ENCODE measurements around the gene ATP5F1E. TPM values are rescaled to one million over a fixed set of nuclear protein-coding genes. Genes with fewer than 3 reads are reported as not detected.

ATP5F1E gene
- polyA plus RNA-seq, 1 donor, result 115 TPM

DNA sequence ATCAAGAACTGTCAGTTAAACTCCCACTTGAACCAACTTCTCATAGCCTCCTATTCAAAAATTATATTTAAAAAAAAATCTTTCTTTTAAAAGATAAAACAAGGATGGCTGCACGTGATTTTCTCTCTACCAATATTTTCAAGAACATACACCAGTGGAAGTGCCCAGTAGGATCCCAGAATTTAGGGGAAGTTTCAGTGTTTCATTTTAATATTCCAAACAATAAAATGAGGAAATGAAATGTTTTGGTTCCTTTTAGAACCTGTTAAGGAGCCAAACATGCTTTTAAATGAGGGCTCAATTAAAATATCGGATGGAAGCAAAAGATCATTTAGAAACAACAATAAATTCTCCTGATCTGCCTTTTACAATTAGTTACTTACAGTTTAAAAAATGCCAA is 36.9 kb upstream of the ATP5F1E start:
- no peak overlapping the region for H3K4me3 ChIP-seq (ENCODE audit: low read length)
- peaks cover 8% of the 10 kb centered on the region for H3K27me3 ChIP-seq (ENCODE audit: control insufficient read depth, insufficient read depth, low read length)
- no peak for DNase-seq
- 44% methylated on average over 2 of the region's 2 CpGs for WGBS (ENCODE audit: insufficient coverage, low lambda C conversion rate)
- H3K36me3 ChIP-seq (ENCODE audit: control insufficient read depth, insufficient read depth, low read length), result no peaks in the 10 kb centered on the region
- no peaks in the 10 kb centered on the region for H3K9me3 ChIP-seq (ENCODE audit: control insufficient read depth, low read depth, low read length)
- no peaks in the 10 kb centered on the region for H3K4me1 ChIP-seq (ENCODE audit: control insufficient read depth, insufficient read depth, low read length)
- H3K27ac ChIP-seq (ENCODE audit: low read length), result no peak overlapping the region

DNA sequence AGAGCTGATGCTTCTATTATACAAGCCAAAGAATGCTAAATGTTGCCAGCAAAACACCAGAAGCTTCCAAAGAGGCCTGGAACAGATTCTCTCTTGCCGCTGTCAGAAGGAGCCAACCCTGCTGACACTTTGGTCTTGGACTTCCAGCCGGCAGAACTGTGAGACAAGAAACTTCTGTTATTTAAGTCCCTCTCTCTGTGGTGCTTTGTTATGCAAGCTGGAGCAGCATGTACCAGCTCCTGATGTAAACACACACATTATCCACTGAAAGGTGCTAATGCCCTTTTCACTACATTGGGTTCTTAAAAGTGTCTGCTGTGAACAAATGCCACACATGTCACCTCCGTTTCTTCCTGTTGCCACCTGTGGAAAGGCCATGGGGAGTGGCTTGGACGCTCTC is 36.4 kb upstream of the ATP5F1E start:
- H3K36me3 ChIP-seq (ENCODE audit: control insufficient read depth, insufficient read depth, low read length), result no peaks in the 10 kb centered on the region
- DNase-seq, result no peak
- H3K4me1 ChIP-seq (ENCODE audit: control insufficient read depth, insufficient read depth, low read length), result no peaks in the 10 kb centered on the region
- WGBS (ENCODE audit: insufficient coverage, low lambda C conversion rate), result no CpG with 5 or more reads among the region's 4 CpGs
- H3K27me3 ChIP-seq (ENCODE audit: control insufficient read depth, insufficient read depth, low read length), result peaks cover 10% of the 10 kb centered on the region
- no peak overlapping the region for H3K4me3 ChIP-seq (ENCODE audit: low read length)
- H3K27ac ChIP-seq (ENCODE audit: low read length), result no peak overlapping the region
- no peaks in the 10 kb centered on the region for H3K9me3 ChIP-seq (ENCODE audit: control insufficient read depth, low read depth, low read length)

DNA sequence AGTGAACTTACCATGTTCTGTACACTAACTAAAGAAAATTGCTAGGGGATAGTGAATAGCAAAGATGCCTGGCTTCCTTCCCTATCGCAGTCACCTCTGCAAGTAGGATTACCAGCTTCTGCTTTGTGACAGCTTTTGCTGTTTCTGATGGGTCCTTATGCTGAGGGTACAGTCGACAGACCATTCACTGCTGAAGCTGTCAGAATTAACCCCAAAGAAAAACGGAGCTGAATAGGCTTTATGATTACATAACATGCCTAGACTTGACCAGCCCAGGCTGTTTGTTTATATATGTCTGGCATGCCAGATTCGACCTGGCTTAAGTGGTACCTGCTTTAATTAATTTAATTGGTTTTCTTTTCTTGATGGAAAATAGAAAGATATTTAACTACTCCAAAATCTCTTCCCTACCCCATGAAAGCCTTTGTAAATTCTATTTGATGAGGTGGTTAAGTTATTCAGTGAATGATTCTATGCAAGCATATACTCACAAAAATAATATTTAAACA is 32.1 kb upstream of the ATP5F1E start:
- Histone ChIP-seq H3K27ac (ENCODE audit: low read length) (no peak overlapping the region), H3K4me1 (ENCODE audit: control insufficient read depth, insufficient read depth, low read length) (no peaks in the 10 kb centered on the region), H3K36me3 (ENCODE audit: control insufficient read depth, insufficient read depth, low read length) (no peaks in the 10 kb centered on the region), H3K4me3 (ENCODE audit: low read length) (no peak overlapping the region), H3K27me3 (ENCODE audit: control insufficient read depth, insufficient read depth, low read length) (peaks cover 4% of the 10 kb centered on the region), H3K9me3 (ENCODE audit: control insufficient read depth, low read depth, low read length) (no peaks in the 10 kb centered on the region)
- no peak for DNase-seq
- WGBS (ENCODE audit: insufficient coverage, low lambda C conversion rate), result no CpG with 5 or more reads among the region's 4 CpGs

DNA sequence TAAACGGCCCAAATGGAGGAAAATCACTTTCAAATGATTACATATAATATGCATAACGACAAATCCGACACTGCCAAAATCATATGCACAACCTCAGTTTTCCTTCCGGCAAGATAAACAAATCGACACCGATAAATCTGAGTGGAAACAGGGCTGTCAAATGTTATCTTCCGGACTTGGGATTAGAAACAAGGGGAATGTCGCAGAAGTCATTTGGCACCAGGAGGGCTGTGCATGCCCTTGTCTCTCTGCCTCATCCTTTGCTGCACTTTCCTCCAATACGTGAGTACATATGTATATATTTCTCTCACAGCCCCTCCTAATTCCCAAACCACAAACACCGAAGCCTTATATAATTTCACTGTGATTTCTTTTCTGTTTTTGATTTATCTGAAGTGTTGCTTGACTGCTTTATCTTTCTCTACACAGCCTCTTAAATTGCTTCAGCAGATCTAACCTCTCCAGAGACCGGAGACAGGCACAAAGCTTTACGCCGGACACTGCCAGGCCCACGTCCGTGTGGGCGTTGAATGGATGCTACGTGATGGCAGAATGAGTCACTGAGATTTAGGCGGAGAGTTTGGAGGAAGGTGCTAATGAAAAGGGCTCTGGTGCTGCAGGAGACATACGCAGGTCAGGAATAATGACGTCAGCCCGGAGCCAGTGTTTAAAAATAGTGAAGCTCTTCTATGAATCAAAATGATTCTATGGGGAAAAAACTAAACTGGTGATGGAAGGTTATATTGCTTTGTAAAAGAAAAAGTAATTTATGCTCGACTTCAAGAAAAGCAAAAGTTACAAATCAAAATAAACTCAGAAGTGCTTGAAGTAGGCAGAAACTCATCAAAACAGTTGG is 31.5 kb upstream of the ATP5F1E start:
- 55% methylated on average over 8 of the region's 22 CpGs for WGBS (ENCODE audit: insufficient coverage, low lambda C conversion rate)
- no peaks in the 10 kb centered on the region for H3K36me3 ChIP-seq (ENCODE audit: control insufficient read depth, insufficient read depth, low read length)
- H3K27ac ChIP-seq (ENCODE audit: low read length), result no peak overlapping the region
- no peaks in the 10 kb centered on the region for H3K9me3 ChIP-seq (ENCODE audit: control insufficient read depth, low read depth, low read length)
- no peaks in the 10 kb centered on the region for H3K4me1 ChIP-seq (ENCODE audit: control insufficient read depth, insufficient read depth, low read length)
- H3K4me3 ChIP-seq (ENCODE audit: low read length), result no peak overlapping the region
- H3K27me3 ChIP-seq (ENCODE audit: control insufficient read depth, insufficient read depth, low read length), result peaks cover 4% of the 10 kb centered on the region
- DNase-seq, result no peak

DNA sequence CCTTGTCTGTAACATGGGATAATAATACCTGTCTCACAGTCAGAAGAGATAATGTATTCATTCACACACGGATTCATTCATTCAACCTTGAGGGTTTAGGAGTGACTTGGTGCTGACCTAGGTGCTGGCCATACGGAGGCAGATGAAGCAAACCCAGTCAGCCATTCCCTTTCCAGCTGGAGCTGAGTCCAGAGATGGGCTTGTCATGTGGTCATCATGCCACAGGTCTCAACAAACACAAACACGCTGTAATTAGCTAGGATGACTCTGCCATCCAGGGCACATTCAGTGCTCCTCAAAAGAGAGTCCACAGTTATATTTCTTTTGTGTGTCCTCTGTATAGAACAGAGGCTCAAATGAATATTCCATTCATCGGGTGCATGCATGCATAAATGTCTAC is 29.9 kb upstream of the ATP5F1E start:
- Histone ChIP-seq H3K36me3 (ENCODE audit: control insufficient read depth, insufficient read depth, low read length) (no peaks in the 10 kb centered on the region), H3K4me3 (ENCODE audit: low read length) (no peak overlapping the region), H3K4me1 (ENCODE audit: control insufficient read depth, insufficient read depth, low read length) (no peaks in the 10 kb centered on the region), H3K27me3 (ENCODE audit: control insufficient read depth, insufficient read depth, low read length) (peaks cover 4% of the 10 kb centered on the region), H3K27ac (ENCODE audit: low read length) (no peak overlapping the region), H3K9me3 (ENCODE audit: control insufficient read depth, low read depth, low read length) (no peaks in the 10 kb centered on the region)
- DNase-seq, result no peak
- WGBS (ENCODE audit: insufficient coverage, low lambda C conversion rate), result 20% methylated on average over 1 of the region's 4 CpGs

DNA sequence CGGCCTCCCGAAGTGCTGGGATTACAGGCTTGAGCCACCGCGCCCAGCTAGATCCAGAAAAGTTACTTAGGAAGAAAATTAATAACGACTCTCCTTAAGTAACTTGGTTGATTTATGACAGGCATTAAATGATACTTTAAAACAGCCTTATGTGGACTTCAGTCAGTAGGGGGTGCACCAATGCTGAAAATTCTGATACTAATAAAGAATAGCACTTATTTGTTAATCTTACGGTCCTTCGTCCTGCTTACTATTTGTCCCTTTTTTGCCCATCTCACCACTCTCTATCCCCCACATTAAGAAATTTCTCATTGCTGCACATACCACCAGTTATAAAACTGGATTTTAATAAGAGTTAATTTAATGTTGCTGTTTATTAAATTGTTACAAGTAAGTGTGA is 23.2 kb upstream of the ATP5F1E start:
- Histone ChIP-seq H3K36me3 (ENCODE audit: control insufficient read depth, insufficient read depth, low read length) (no peaks in the 10 kb centered on the region), H3K27me3 (ENCODE audit: control insufficient read depth, insufficient read depth, low read length) (no peaks in the 10 kb centered on the region), H3K4me3 (ENCODE audit: low read length) (no peak overlapping the region), H3K9me3 (ENCODE audit: control insufficient read depth, low read depth, low read length) (no peaks in the 10 kb centered on the region), H3K4me1 (ENCODE audit: control insufficient read depth, insufficient read depth, low read length) (no peaks in the 10 kb centered on the region), H3K27ac (ENCODE audit: low read length) (no peak overlapping the region)
- WGBS (ENCODE audit: insufficient coverage, low lambda C conversion rate), result 60% methylated on average over 2 of the region's 7 CpGs
- no peak for DNase-seq

DNA sequence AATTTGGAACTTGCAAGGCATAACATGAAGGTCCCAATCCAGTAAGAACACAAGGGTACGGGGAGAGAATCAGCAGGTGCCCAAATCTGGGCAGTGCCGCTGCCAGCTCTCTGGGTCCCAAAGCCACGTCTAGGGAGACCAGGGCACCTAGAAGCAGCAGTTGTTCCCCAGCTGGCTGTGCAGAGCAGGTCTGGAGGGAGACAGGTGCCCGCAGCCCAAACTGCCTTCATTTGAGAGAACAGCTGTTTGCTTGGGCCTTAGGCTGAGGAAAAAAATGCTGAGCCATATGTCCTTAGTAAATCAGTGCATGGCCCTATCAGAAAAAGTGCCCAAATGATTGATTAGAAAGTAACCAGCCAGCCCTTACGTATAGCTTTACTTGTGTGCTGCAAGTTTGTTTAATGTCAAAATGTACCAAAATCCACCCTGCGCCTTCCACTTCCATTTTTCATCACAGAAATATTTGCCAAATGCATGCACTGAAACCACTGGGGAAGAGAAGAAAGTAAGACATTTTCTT is 19.6 kb upstream of the ATP5F1E start:
- Histone ChIP-seq H3K9me3 (ENCODE audit: control insufficient read depth, low read depth, low read length) (no peaks in the 10 kb centered on the region), H3K27ac (ENCODE audit: low read length) (no peak overlapping the region), H3K4me1 (ENCODE audit: control insufficient read depth, insufficient read depth, low read length) (peaks cover 10% of the 10 kb centered on the region), H3K36me3 (ENCODE audit: control insufficient read depth, insufficient read depth, low read length) (no peaks in the 10 kb centered on the region), H3K4me3 (ENCODE audit: low read length) (no peak overlapping the region), H3K27me3 (ENCODE audit: control insufficient read depth, insufficient read depth, low read length) (no peaks in the 10 kb centered on the region)
- DNase-seq, result no peak
- no CpG with 5 or more reads among the region's 6 CpGs for WGBS (ENCODE audit: insufficient coverage, low lambda C conversion rate)

DNA sequence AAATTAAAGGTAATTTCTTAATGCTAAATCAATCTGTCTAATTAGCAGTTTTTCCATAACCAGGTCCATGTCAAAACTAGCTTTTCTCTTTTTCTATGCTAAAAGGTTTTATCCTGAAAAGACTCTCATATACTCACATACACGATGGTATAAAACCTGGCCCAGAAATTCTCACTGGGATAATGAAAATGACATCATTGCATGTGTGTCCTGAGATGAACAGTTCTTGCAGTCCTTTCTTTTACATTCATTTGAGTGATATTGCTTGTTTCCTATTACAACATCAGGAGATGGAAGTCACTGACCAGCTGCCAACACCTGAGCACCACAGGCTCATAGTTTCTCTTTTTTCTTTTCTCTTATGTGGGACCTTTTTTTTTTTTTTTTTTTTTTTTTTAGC is 18.3 kb upstream of the ATP5F1E start:
- no peaks in the 10 kb centered on the region for H3K27me3 ChIP-seq (ENCODE audit: control insufficient read depth, insufficient read depth, low read length)
- H3K9me3 ChIP-seq (ENCODE audit: control insufficient read depth, low read depth, low read length), result no peaks in the 10 kb centered on the region
- H3K27ac ChIP-seq (ENCODE audit: low read length), result no peak overlapping the region
- WGBS (ENCODE audit: insufficient coverage, low lambda C conversion rate), result no CpG with 5 or more reads among the region's 1 CpG
- H3K4me1 ChIP-seq (ENCODE audit: control insufficient read depth, insufficient read depth, low read length), result peaks cover 12% of the 10 kb centered on the region
- H3K4me3 ChIP-seq (ENCODE audit: low read length), result no peak overlapping the region
- H3K36me3 ChIP-seq (ENCODE audit: control insufficient read depth, insufficient read depth, low read length), result no peaks in the 10 kb centered on the region
- DNase-seq, result no peak

DNA sequence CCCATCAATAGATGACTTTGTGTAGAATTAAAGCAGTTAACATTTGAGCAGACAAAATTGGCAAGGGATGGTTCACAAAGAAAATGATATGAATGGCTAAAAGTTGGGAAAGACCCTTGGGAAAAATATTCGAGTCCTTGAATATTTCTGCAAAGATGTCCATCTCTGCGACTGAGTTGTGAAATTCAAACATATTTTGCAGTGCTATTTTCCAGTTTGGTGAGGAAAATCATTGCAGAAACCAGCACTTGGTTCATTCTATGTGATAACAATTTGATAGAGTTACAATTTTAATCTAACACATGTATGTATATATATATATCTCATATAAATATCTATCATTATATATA is 16.5 kb upstream of the ATP5F1E start:
- H3K4me1 ChIP-seq (ENCODE audit: control insufficient read depth, insufficient read depth, low read length), result peaks cover 12% of the 10 kb centered on the region

DNA sequence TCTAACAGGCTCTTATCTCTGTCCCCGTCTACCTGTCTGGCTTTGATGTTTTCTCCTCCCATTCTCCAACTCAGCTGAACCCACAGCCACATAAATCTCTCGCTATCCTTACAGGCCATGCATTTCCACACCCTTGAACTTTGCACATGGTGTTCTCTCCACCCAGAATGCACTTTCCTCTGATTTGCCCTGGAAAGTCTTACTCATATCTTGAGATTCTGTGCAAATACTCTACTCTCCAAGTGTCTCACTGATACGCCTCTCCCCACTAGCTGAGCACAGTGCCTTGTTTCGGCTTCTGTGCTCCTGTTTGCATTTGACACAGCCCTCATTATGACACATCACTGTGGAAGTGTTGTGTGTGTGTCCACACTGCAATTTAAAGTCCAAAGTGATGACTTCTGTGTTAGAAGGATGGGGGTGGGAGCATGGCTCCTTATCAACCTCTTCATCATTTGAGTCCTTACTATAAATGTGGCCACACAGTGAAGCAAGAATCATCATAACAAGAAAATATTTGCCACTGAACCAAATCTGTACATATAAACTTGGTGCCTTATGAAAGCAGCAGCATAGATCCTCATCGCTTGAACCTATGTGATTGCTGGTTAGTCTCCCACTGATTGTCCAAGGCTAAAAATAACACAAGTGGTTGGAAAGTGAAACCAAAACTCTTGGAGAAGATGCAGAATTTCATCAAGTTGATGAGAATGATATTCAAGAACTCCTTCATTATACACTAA is 16.0 kb upstream of the ATP5F1E start:
- Histone ChIP-seq H3K36me3 (ENCODE audit: control insufficient read depth, insufficient read depth, low read length) (no peaks in the 10 kb centered on the region), H3K4me1 (ENCODE audit: control insufficient read depth, insufficient read depth, low read length) (peaks cover 14% of the 10 kb centered on the region), H3K4me3 (ENCODE audit: low read length) (no peak overlapping the region), H3K27me3 (ENCODE audit: control insufficient read depth, insufficient read depth, low read length) (no peaks in the 10 kb centered on the region), H3K27ac (ENCODE audit: low read length) (peak overlapping the region; percentile 90), H3K9me3 (ENCODE audit: control insufficient read depth, low read depth, low read length) (no peaks in the 10 kb centered on the region)
- DNase-seq, result peak; percentile 91 to 97
- WGBS (ENCODE audit: insufficient coverage, low lambda C conversion rate), result 0% methylated on average over 1 of the region's 5 CpGs

More for the DNA sequence above, 16.5 kb upstream of the ATP5F1E start:
- H3K4me3 ChIP-seq (ENCODE audit: low read length), result no peak overlapping the region
- no peaks in the 10 kb centered on the region for H3K9me3 ChIP-seq (ENCODE audit: control insufficient read depth, low read depth, low read length)
- no peaks in the 10 kb centered on the region for H3K27me3 ChIP-seq (ENCODE audit: control insufficient read depth, insufficient read depth, low read length)
- no peaks in the 10 kb centered on the region for H3K36me3 ChIP-seq (ENCODE audit: control insufficient read depth, insufficient read depth, low read length)
- WGBS (ENCODE audit: insufficient coverage, low lambda C conversion rate), result no CpG with 5 or more reads among the region's 2 CpGs
- DNase-seq, result no peak
- H3K27ac ChIP-seq (ENCODE audit: low read length), result peak overlapping the region; percentile 90

Data from large intestine (tissue), 3 donors.